ENCODE data around the gene GTPBP3. TPM values are rescaled to one million over a fixed set of nuclear protein-coding genes. Genes with fewer than 3 reads are reported as not detected.

Gene GTPBP3, protein sequence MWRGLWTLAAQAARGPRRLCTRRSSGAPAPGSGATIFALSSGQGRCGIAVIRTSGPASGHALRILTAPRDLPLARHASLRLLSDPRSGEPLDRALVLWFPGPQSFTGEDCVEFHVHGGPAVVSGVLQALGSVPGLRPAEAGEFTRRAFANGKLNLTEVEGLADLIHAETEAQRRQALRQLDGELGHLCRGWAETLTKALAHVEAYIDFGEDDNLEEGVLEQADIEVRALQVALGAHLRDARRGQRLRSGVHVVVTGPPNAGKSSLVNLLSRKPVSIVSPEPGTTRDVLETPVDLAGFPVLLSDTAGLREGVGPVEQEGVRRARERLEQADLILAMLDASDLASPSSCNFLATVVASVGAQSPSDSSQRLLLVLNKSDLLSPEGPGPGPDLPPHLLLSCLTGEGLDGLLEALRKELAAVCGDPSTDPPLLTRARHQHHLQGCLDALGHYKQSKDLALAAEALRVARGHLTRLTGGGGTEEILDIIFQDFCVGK
- total RNA-seq (2021; ENCODE audit: unreplicated experiment) (73.0 TPM), Bru-seq, nascent RNA (percentile 67 among the genes with signal in this experiment), BruChase-seq, experiment 1, labeled RNA remaining after a 6-hour chase (percentile 85 among the genes with signal in this experiment), BruChase-seq, experiment 2, labeled RNA remaining after a 2-hour chase (percentile 83 among the genes with signal in this experiment)
- polyA plus RNA-seq (2012): 36.5 and 41.5 TPM in 2 replicates
- long read RNA-seq, transcript GTPBP3-222 (9 exons, 2,493 nt): minor isoform, 14 of 93 reads
- long read RNA-seq, transcript GTPBP3-208 (2 exons, 564 nt): minor isoform, 5 of 93 reads
- long read RNA-seq, transcript GTPBP3-201 (9 exons, 2,579 nt): major isoform, 42 of 93 reads
- long read RNA-seq, partial matches to known transcripts: 15 of 93 reads
- long read RNA-seq, other reads (novel, unspliced or antisense): 14 of 93 reads

DNA sequence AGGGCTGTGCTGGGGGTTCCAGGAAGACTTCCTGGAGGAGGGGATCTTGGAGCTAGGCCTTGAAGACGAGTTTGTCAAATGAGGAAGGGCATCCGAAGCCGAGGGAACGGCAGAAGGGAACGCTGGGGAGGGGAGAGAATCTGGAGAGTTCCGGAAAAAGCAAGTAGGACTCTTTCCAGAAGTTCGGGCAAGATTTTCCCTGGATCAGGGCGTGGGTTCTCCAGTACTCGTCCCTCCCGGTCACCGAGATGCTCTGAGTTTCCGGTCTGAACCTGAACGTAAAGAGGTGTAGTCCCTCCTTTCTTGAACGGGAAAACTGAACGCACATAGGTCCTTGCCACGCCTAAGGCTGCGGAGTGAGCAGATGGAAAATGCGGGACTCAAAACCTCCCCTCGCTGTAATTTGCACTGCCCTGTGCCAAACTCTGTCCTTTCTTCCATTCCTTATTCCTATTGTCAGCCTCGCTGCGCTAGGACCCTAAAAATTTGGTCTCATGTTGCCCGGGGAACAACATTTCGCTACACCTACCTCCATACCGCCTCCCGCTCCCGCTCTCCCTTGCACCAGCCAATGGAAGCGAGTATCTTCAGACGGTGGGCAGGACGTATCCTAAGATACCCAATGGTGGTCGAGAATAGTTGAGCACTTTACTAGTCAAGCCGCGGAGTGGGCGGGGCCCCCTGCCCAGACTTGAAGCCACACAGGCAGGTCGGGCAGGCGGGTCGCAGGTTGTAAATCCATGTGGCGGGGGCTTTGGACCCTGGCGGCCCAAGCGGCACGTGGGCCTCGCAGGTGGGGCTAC, at the start of gene GTPBP3:
TSS of gene GTPBP3 (plus strand) at position 682 of the 803 bp plus-strand sequence. CDS start at position 741, 59 bp downstream.
- Histone ChIP-seq H3K9me2 (ENCODE audit: insufficient read depth) (no peaks in the 10 kb centered on the region), H3K4me3 (replicated peaks in 1 of 2; ENCODE audit: low read depth in 1 of 2, low read length in 2 of 2) (peak within 1 kb of the TSS; percentile 85 to 99), H2AFZ (ENCODE audit: low read depth, low read length, poor library complexity, severe bottlenecking) (peak within 1 kb of the TSS; percentile 92), H3K36me3 (ENCODE audit: control insufficient read depth in 1 of 2, insufficient read depth in 2 of 2, low read length in 2 of 2) (peaks cover 3 to 9% of the 10 kb centered on the region in 2 experiments; a peak in 1 of 4 replicates), H3K27ac (ENCODE audit: low read depth, low read length) (peak within 1 kb of the TSS; percentile 93), H3K9me3 (ENCODE audit: control insufficient read depth in 1 of 2, insufficient read depth in 1 of 2, low read depth in 1 of 2, low read length in 2 of 2) (no peaks in the 10 kb centered on the region), H3K9ac (ENCODE audit: low read length) (peak within 1 kb of the TSS; percentile 89), H3K27me3 (ENCODE audit: insufficient read depth, low read length) (no peaks in the 10 kb centered on the region), H3K79me2 (ENCODE audit: insufficient read depth, low read length) (peaks cover 21% of the 10 kb centered on the region), H3K4me2 (ENCODE audit: low read length) (peak within 1 kb of the TSS; percentile 97), H4K20me1 (ENCODE audit: insufficient read depth) (no peaks in the 10 kb centered on the region), H3K4me1 (ENCODE audit: control insufficient read depth in 1 of 2, insufficient read depth in 2 of 2, low read length in 2 of 2) (peaks cover 42 to 71% of the 10 kb centered on the region in 2 experiments)
- ATAC-seq (peak; percentile 64), DNase-seq (ENCODE audit: low read depth, low spot score) (peak; percentile 99)
- BruUV-seq (replicated peaks): TSS peak; percentile 80
- POLR2A ChIA-PET: interaction anchor here (1.4 to 1.6 kb wide), 2 partner anchors 20 to 28 kb away, joined by 3 to 5 read pairs; partner anchors contain the start of gene DDA1
- TF ChIP-seq YY1 (IDR thresholded peaks at IDR 0.05; ENCODE audit: extremely low read depth, insufficient replicate concordance, low read depth, low read length) (peak; percentile 59), MAX (IDR thresholded peaks at IDR 0.05) (peak; percentile 94), SP1 (IDR thresholded peaks at IDR 0.05; ENCODE audit: low read depth) (peak; percentile 97), JUND (IDR thresholded peaks at IDR 0.05) (no peak), POLR2AphosphoS5 (IDR thresholded peaks at IDR 0.05; ENCODE audit: low read depth, low read length) (peak; percentile 83), EZH2phosphoT487 (IDR thresholded peaks at IDR 0.05; ENCODE audit: borderline replicate concordance) (no peak), TCF7L2 (IDR thresholded peaks at IDR 0.05; ENCODE audit: borderline replicate concordance, extremely low read depth, insufficient read depth, insufficient read length) (peak; percentile 82), ZFX (IDR thresholded peaks at IDR 0.05) (peak; percentile 56; the same call in 1 of the 2 replicates), EZH2 (IDR thresholded peaks at IDR 0.05) (no peak), POLR2A (IDR thresholded peaks at IDR 0.05; ENCODE audit: borderline replicate concordance, extremely low read depth, insufficient read depth, insufficient read length) (peak; percentile 65), CBX3 (IDR thresholded peaks at IDR 0.05; ENCODE audit: low read depth) (peak; percentile 62; the same call in 1 of the 2 replicates), SIN3A (IDR thresholded peaks at IDR 0.05; ENCODE audit: low read depth) (no peak; the same call in none of the 2 replicates), CEBPB (IDR thresholded peaks at IDR 0.05; ENCODE audit: low read depth) (no peak), FOSL1 (IDR thresholded peaks at IDR 0.05; ENCODE audit: low read depth) (no peak)
- TF ChIP-seq, protein P1, sequence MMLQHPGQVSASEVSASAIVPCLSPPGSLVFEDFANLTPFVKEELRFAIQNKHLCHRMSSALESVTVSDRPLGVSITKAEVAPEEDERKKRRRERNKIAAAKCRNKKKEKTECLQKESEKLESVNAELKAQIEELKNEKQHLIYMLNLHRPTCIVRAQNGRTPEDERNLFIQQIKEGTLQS (IDR thresholded peaks at IDR 0.05): no peak
- TF ChIP-seq, protein P2, sequence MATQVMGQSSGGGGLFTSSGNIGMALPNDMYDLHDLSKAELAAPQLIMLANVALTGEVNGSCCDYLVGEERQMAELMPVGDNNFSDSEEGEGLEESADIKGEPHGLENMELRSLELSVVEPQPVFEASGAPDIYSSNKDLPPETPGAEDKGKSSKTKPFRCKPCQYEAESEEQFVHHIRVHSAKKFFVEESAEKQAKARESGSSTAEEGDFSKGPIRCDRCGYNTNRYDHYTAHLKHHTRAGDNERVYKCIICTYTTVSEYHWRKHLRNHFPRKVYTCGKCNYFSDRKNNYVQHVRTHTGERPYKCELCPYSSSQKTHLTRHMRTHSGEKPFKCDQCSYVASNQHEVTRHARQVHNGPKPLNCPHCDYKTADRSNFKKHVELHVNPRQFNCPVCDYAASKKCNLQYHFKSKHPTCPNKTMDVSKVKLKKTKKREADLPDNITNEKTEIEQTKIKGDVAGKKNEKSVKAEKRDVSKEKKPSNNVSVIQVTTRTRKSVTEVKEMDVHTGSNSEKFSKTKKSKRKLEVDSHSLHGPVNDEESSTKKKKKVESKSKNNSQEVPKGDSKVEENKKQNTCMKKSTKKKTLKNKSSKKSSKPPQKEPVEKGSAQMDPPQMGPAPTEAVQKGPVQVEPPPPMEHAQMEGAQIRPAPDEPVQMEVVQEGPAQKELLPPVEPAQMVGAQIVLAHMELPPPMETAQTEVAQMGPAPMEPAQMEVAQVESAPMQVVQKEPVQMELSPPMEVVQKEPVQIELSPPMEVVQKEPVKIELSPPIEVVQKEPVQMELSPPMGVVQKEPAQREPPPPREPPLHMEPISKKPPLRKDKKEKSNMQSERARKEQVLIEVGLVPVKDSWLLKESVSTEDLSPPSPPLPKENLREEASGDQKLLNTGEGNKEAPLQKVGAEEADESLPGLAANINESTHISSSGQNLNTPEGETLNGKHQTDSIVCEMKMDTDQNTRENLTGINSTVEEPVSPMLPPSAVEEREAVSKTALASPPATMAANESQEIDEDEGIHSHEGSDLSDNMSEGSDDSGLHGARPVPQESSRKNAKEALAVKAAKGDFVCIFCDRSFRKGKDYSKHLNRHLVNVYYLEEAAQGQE (IDR thresholded peaks at IDR 0.05; ENCODE audit: low read depth): no peak
- intact Hi-C loops (cut with micrococcal nuclease): no loop called here
- CTCF ChIA-PET: interaction anchor here (2.2 kb wide), 1 partner anchor 11 kb away, joined by 5 read pairs; no protein-coding TSS in a partner anchor
- RAD21 ChIA-PET (ENCODE audit: low non-redundant PET in 1 of 2, low total read pairs in 2 of 2, uncharacterized antibody in 2 of 2, unreplicated experiment in 2 of 2): no interaction called here
